ENCODE results near the gene RSF1.

RSF1 gene

GRCh38 chr11:77619576-77620198 is 200.8 kb downstream of the RSF1 start:
- H3K36me3 Mint-ChIP-seq (ENCODE audit: low read depth): peaks cover 34% of the 10 kb centered on the region
- H3K9me3 Mint-ChIP-seq: no peaks in the 10 kb centered on the region
- H3K27ac Mint-ChIP-seq: no peak overlapping the region
- H3K4me1 Mint-ChIP-seq (ENCODE audit: low read depth): peaks cover 4% of the 10 kb centered on the region
- H3K4me3 Mint-ChIP-seq: no peak overlapping the region
- H3K27me3 Mint-ChIP-seq (ENCODE audit: low read depth): no peaks in the 10 kb centered on the region

GRCh38 chr11:77617892-77618291 is 202.6 kb downstream of the RSF1 start:
- Mint-ChIP-seq H3K4me1 (ENCODE audit: low read depth) (peaks cover 4% of the 10 kb centered on the region), H3K27me3 (ENCODE audit: low read depth) (no peaks in the 10 kb centered on the region), H3K9me3 (no peaks in the 10 kb centered on the region), H3K36me3 (ENCODE audit: low read depth) (peaks cover 31% of the 10 kb centered on the region), H3K4me3 (no peak overlapping the region), H3K27ac (no peak overlapping the region)

- H3K4me3 Mint-ChIP-seq: no peak overlapping the region
- no peak overlapping the region for H3K27ac Mint-ChIP-seq
- H3K9me3 Mint-ChIP-seq: no peaks in the 10 kb centered on the region
- no peaks in the 10 kb centered on the region for H3K4me1 Mint-ChIP-seq (ENCODE audit: low read depth)
- H3K27me3 Mint-ChIP-seq (ENCODE audit: low read depth): no peaks in the 10 kb centered on the region
- H3K36me3 Mint-ChIP-seq (ENCODE audit: low read depth): peaks cover 19% of the 10 kb centered on the region
Observed at GRCh38 chr11:77611921-77612320, 208.6 kb downstream of the RSF1 start.
